SK-N-SH (cell line): ENCODE measurements around the gene EFHC1.

Experiments used
- CTCF ChIP-seq: fragments of 200-600 bp; sonication (generic); IDR thresholded peaks from 2 replicates; pipeline ENCODE4 v1.6.1; 2017; ENCODE audit warnings: antibody characterized with exemption, mild to moderate bottlenecking, moderate library complexity
- EZH2phosphoT487 ChIP-seq: fragments of 200-600 bp; sonication (generic); IDR thresholded peaks from 2 replicates; pipeline ENCODE4 v1.6.1; 2017; ENCODE audit warnings: low read depth, mixed run types, mild to moderate bottlenecking, antibody characterized with exemption, moderate library complexity, borderline replicate concordance
- MAX ChIP-seq: IDR thresholded peaks from 2 replicates; pipeline ENCODE4 v1.4.0; 2012; ENCODE audit warnings: low read depth
- NFIC ChIP-seq: IDR thresholded peaks from 2 replicates; pipeline ENCODE4 v1.4.0; 2012; ENCODE audit warnings: borderline replicate concordance
- POLR2AphosphoS5 ChIP-seq: IDR thresholded peaks from 2 replicates; pipeline ENCODE4 v1.6.1; 2012; ENCODE audit warnings: low read depth, low read length
- RFX5 ChIP-seq: IDR thresholded peaks from 2 replicates; pipeline ENCODE4 v1.6.1; 2012; ENCODE audit warnings: mild to moderate bottlenecking, improper control_type of control experiment, low read length
- RXRA ChIP-seq: IDR thresholded peaks from 2 replicates; pipeline ENCODE4 v1.4.0; 2012; ENCODE audit warnings: low read depth, mild to moderate bottlenecking, borderline replicate concordance
- TCF12 ChIP-seq: IDR thresholded peaks from 2 replicates; pipeline ENCODE4 v1.4.0; 2012
- YY1 ChIP-seq: IDR thresholded peaks from 2 replicates; pipeline ENCODE4 v1.4.0; 2012; ENCODE audit warnings: low read depth, mild to moderate bottlenecking

GRCh38 chr6:52508261-52508739 is 88.2 kb downstream of the EFHC1 start:
- TF ChIP-seq EZH2phosphoT487 (no peak), MAX (no peak), CTCF (no peak), TCF12 (no peak), POLR2AphosphoS5 (no peak), RFX5 (no peak), NFIC (no peak), RXRA (no peak), YY1 (no peak)
